ENCODE results near the gene GRM7. TPM values are rescaled to one million over a fixed set of nuclear protein-coding genes. Genes with fewer than 3 reads are reported as not detected.
A peak's percentile ranks its signal among the peaks of the same experiment; 100 is the strongest.

GRM7 gene
- total RNA-seq, 1 experiment from 2014 or later: 0.27 TPM

DNA sequence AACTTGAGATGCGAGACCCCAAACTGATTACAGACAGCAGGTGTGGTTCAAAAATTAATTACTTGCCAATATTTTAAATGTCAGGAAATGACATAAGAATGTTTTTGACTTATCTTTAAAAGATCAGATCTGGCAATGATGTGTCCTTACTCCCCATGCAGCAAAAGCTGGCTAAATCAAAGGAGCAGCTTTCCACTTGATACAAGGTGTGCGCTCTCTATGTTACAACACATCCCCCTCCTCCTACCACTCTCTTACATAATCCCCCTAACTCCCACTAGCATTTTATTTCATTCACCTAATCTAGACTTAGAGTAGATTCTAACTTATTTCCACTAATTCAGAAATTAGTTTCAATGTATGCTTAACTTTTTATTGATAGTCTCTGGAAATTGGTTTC, 609.0 kb downstream of the GRM7 start:
- no peak for DNase-seq (ENCODE audit: low read depth)

DNA sequence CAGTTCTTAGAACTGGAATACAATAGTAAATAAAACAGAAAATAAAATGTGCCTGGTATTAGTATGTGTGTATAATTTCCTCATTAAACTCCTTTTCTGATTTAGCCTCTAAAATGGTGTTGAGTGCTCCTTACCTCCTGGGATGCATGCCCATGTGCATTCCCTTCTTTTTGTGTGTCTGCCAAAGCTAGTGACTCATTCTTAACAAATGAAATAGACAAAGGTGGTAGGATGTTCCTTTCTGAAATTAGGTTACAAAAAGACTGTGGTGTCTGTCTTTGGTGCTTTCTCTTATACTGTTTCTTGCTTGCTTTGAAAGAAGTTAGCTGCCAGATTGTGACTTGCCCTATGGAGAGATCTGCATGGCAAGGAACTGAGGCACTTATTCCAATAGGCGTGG, 623.7 kb downstream of the GRM7 start:
- peak; percentile 55 for DNase-seq (ENCODE audit: low read depth)

DNA sequence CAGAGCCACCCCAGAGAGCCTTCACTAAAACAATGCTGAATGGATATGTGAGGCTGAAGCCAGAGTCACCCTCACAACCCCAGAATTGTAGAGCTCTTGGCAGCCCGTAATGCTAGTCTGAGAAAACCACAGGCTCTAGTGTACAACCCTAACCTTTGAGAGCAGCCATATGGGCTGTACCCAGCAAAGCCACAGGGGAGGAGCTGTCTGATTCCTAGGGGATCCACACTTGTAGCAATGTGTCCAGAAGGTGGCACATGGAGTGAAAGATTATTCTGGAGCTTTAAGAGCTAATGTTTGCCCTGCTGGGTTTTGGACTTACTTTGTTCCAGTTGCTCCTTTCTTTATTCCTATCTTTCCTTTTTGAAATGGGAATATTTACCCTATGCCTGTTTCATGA, 626.8 kb downstream of the GRM7 start:
- peak; percentile 4 for DNase-seq (ENCODE audit: low read depth)

DNA sequence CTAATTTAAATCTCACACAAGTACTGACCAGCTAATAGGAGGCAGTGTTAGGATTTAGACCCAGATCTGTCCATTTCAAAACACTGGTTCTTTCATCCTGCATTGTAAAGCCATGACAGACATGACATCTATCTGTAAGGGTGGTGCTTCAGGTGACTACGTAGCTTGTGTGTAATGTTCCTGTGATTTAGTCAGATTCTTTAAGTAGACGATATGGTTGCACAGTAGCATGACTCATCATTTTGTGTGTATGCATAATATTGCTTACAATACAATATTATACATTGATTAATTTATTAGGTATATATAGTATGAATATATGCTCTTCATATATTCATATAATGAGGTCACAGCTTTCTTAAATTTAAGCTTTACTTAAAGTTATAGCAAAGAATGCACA, 628.5 kb downstream of the GRM7 start:
- no peak for DNase-seq (ENCODE audit: low read depth)

GRCh38 chr3:7498715-7499114, 637.8 kb downstream of the GRM7 start:
- no peak for DNase-seq (ENCODE audit: low read depth)

DNA sequence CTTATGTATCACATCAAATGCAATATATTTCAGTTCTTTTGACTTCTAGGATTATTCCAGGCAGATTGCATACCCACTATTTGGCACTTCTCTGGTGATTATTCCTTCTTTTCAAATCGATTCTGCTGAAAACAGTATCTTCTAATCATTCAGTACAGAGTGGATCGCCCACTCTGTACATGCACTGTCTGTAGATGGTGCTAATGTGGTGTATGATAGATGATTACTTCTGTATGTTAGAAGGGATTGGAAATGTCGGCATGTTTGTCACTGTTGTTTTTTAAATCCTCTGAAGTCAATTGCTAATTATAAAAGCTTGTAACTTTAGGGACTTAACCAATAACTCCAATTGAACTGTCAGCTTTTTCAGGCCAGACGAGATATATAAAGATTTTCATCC, 642.5 kb downstream of the GRM7 start:
- DNase-seq (ENCODE audit: low read depth): no peak

- peak; percentile 91 for DNase-seq (ENCODE audit: low read depth)
These were observed 644.2 kb downstream of the GRM7 start for GRCh38 chr3:7504886-7505775.

GRCh38 chr3:7506606-7507180, 645.8 kb downstream of the GRM7 start:
- no peak for DNase-seq (ENCODE audit: low read depth)

- peak; percentile 44 for DNase-seq (ENCODE audit: low read depth)
These were observed 647.9 kb downstream of the GRM7 start for GRCh38 chr3:7508821-7509220.

DNA sequence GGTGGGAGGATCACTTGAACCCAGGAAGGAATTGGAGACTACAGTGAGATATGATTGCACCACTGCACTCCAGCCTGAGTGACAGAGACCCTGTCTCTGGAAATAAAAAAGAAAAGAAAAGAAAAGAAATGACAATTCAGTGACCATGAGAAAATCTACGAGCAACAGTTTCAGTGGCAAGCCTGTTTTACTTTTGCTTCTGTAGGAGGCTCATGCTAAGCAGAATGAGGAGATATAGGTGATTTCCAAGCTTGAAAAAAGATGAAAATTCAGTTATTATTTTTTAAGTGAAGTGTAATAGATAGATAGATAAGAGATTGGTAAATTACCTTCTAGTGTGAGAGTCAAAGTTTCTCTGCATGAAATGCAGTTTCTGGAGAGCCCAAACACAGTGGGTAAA, 651.1 kb downstream of the GRM7 start:
- no peak for DNase-seq (ENCODE audit: low read depth)

- no peak for DNase-seq (ENCODE audit: low read depth)
These were observed 657.1 kb downstream of the GRM7 start for GRCh38 chr3:7518026-7518425.

GRCh38 chr3:7518456-7518855, 657.5 kb downstream of the GRM7 start:
- DNase-seq (ENCODE audit: low read depth): no peak

DNA sequence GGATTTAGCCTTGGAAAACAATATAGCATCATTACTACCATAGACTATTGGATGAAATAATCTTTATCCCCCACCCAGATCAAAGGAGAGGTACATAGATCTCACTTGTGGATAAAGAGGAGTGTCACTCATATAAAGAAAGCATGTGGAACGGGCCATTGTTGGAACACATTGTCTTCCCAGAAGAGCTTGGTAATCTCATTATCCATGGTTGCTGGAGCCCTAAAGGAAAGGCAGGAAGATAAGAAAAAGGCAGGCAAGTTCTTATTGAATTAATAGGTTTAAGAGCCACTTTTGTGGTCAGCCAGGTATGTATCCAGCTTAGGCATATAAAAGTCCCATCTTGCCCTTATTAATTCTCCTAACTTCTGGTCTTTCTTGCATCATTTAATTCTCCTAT, 659.1 kb downstream of the GRM7 start:
- DNase-seq (ENCODE audit: low read depth): no peak

- no peak for DNase-seq (ENCODE audit: low read depth)
These were observed 659.7 kb downstream of the GRM7 start for GRCh38 chr3:7520593-7520992.

DNA sequence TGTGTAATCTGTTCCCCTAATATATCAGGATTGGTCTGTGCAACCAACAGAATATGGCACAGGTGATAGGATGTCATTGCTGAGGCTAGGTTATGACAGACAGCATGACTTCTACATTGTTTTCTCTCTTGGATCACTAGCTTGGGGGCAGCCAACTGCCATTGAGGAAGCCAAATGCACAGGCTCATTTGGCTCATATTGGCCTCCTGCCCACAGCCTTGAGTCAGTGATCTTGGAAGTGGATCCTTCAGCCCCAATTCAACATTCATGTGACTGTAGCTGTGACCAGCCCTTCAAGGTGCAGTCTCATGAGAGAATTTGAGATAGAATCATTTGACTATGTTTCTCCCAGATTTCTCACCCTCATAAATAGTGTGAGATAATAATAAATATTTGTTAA, 675.6 kb downstream of the GRM7 start:
- peak; percentile 31 for DNase-seq (ENCODE audit: low read depth)

DNA sequence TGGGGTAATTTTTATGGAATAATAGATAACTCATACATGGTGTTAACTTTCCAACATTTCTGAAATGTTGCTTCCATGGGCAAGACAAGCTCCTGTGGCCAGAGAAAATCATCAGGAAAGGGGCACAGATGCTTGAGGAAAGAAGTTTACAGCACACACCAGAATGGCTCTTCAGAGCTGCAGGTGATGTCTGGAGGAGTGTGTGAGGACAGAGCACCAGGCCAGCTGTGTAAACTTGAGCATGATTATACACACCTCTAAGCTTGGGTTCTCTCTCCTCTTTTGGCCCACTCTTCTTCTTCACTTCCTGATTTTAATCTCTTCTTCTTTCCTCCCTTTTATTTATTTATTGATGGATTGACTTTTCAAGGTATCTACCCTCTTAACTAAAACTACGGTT, 676.0 kb downstream of the GRM7 start:
- no peak for DNase-seq (ENCODE audit: low read depth)

DNA sequence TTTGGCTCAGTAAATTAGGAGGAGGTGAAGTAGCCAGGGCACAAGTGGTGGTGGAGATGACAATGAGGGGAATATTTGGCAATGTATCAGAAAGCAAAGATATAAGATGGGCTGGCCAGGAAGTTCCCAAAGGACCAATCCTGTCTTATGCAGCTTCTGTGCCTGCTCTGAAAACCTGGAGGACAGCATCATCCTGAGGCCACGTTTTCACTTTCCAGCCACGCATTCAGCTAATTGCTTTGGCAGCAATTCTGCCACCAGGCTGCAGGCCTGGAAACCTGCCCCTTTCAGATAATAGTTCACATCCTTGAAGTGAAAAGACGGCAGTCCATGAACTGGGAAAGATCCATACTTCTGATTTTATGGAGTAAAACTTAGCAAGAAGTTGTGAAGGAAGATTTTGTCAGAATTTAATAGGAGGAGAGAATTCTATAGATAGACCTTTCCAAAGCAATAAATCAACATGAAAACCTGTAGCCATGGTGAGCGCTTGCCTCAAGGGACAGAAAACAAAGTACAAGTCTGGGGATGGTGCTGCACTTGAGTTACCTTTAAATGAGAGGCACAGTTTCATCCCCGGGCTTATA, 682.5 kb downstream of the GRM7 start:
- DNase-seq (ENCODE audit: low read depth): no peak

DNA sequence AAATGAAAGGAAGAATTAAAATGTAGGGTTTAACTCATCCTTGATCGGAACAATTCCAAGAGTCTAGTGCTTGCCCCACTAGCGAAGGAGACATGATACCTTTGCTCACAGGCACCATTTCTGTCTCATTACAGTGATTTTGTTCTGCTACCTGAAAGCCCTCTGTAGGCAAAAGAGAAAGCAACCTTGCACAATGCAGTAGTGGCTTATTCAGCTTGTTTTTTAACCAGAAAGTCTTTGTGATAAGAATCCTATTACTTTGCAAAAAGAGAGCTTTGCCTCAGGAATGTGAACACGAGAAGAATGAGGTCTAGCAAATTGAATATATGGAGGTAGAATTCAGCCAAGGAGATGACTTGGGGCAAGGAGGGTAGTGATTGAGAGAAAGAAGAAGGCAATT, 684.4 kb downstream of the GRM7 start:
- no peak for DNase-seq (ENCODE audit: low read depth)

- DNase-seq (ENCODE audit: low read depth): peak; percentile 42
These were observed 685.3 kb downstream of the GRM7 start for GRCh38 chr3:7546253-7546652.

DNA sequence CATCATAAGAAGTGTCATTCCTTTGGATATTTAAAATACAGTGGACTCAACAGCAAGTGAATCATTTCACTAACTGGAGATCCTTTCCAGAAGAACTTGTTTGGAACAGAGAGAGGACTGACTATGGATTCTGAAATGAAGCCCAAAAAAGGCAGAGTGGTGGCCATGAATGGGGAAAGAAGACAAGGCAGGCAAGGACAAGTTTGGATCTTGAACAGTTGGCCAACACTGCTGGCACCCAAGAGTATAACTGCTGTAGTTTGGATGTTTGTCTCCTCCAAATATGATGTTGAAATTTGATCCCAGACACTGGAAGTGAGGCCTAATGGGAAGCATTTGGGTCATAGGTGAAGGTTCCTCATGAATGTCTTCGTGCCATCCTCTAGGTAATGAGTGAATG, 686.9 kb downstream of the GRM7 start:
- DNase-seq (ENCODE audit: low read depth): no peak

DNA sequence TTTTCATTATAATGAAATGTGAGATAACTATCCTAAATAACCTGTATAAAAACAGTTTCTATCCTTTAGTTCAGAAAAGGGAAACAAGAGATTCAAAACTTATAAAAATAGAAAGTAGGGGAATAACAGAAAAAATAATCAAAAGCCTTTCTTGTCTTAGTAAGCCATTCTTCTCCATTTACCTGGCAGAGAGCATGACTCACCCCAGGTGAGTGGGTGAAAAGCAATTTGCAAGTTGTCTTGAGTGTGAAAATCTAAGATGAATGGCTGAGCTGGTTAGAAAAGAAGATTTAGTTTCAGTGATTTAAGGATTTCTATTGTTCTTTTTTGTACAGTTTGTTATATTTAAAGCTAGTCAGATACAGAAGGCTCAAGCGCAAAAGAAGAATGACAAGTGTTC, 702.0 kb downstream of the GRM7 start:
- DNase-seq (ENCODE audit: low read depth): no peak

DNA sequence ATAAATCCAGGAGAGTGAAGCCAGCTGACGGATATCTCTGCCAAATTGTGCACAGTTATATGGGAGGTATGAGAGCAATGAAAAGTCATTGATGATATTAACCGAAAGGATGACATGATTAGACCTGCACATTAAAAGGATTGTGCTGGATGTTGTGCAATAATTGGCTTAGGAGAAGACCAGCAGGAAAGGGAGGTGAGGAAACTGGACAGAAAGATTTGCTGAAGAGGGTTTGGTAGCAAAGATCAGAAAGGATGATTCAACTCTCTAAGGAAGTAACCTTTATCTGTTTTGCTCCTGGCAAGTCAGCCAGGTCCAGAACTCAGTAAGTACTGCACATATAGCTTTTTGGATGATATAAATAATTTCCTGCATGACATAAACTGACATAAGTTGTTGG, 704.7 kb downstream of the GRM7 start:
- DNase-seq (ENCODE audit: low read depth): no peak

- DNase-seq (ENCODE audit: low read depth): no peak
These were observed 706.2 kb downstream of the GRM7 start for GRCh38 chr3:7567160-7567559.

Data from HT1080 (cell line).